WTC11 (cell line): Measurements from ENCODE around the gene FGD6. TPM values are rescaled to one million over a fixed set of nuclear protein-coding genes. Genes with fewer than 3 reads are reported as not detected.

ENCODE experiments used
- ATAC-seq: fragments of 200-7000 bp; cut with Tn5 transposase; 2 replicates; pipeline ENCODE4 v1.10.0; 2021; ENCODE audit warnings: mild to moderate bottlenecking, moderate library complexity
- CTCF ChIA-PET: fragments of 300-600 bp; sonication (Branson Sonifier 250); formaldehyde crosslinking; loops from one replicate; lab custom pipeline; 2021; ENCODE audit warnings: antibody characterized with exemption; lab: Charles Lee
- POLR2A ChIA-PET: fragments of 350-600 bp; sonication (Branson Sonifier 250); formaldehyde crosslinking; loops from one replicate; lab custom pipeline; 2021; ENCODE audit warnings: antibody characterized with exemption; lab: Charles Lee
- DNase-seq: peaks from one replicate; pipeline ENCODE4 v3.0.0; 2021; ENCODE audit warnings: low spot score
- H3K27ac Mint-ChIP-seq: 2 replicates; pipeline ENCODE4 v1.8.0; 2021; ENCODE audit warnings: mixed read lengths
- H3K27me3 Mint-ChIP-seq: 2 replicates; pipeline ENCODE4 v1.8.0; 2021; ENCODE audit warnings: low read depth, mild to moderate bottlenecking, moderate library complexity, mixed read lengths
- H3K36me3 Mint-ChIP-seq: 2 replicates; pipeline ENCODE4 v1.8.0; 2021; ENCODE audit warnings: mixed read lengths
- H3K4me1 Mint-ChIP-seq: 2 replicates; pipeline ENCODE4 v1.8.0; 2022; ENCODE audit warnings: mixed read lengths
- H3K4me3 Mint-ChIP-seq: 2 replicates; pipeline ENCODE4 v1.8.0; 2021; ENCODE audit warnings: mild to moderate bottlenecking, moderate library complexity, mixed read lengths
- H3K9me3 Mint-ChIP-seq: 2 replicates; pipeline ENCODE4 v1.8.0; 2021; ENCODE audit warnings: mixed read lengths
- ELF4 ChIP-seq: sonication (generic); formaldehyde crosslinking; IDR thresholded peaks from 2 replicates; pipeline ENCODE4 v1.8.1; 2022; ENCODE audit warnings: low read depth, mild to moderate bottlenecking, moderate library complexity, missing genetic modification reagents
- PRRX2 ChIP-seq: fragments of 250-450 bp; sonication (Bioruptor Pico); IDR thresholded peaks from 2 replicates; pipeline ENCODE4 v1.8.0; 2021; ENCODE audit warnings: mild to moderate bottlenecking
- SOX15 ChIP-seq: fragments of 250-450 bp; sonication (Bioruptor Pico); IDR thresholded peaks from 2 replicates; pipeline ENCODE4 v1.9.0; 2021; ENCODE audit warnings: mild to moderate bottlenecking
- SP1 ChIP-seq: sonication (generic); formaldehyde crosslinking; conservative IDR thresholded peaks from 2 replicates; pipeline ENCODE4 v1.8.1; 2022; ENCODE audit warnings: missing genetic modification reagents
- ZNF121 ChIP-seq: sonication (generic); formaldehyde crosslinking; IDR thresholded peaks from 2 replicates; pipeline ENCODE4 v1.8.0; 2023; ENCODE audit warnings: missing genetic modification reagents
- ZSCAN18 ChIP-seq: fragments of 250-450 bp; sonication (Bioruptor Pico); IDR thresholded peaks from 2 replicates; pipeline ENCODE4 v2.1.2; 2022; ENCODE audit warnings: mild to moderate bottlenecking, moderate library complexity
- total RNA-seq: library from RNA; stranded (reverse); gene quantifications from 3 replicates; pipeline ENCODE4 v1.2.3, GENCODE V29; 2021
- TF ChIP-seq, protein P1 (sequence below): sonication (generic); formaldehyde crosslinking; conservative IDR thresholded peaks from 2 replicates; pipeline ENCODE4 v1.8.1; 2022; ENCODE audit warnings: mild to moderate bottlenecking, missing genetic modification reagents
- TF ChIP-seq, protein P2 (sequence below): sonication (generic); formaldehyde crosslinking; IDR thresholded peaks from 2 replicates; pipeline ENCODE4 v1.8.0; 2022; ENCODE audit warnings: mild to moderate bottlenecking, missing genetic modification reagents
- TF ChIP-seq, protein P3 (sequence below): sonication (generic); formaldehyde crosslinking; IDR thresholded peaks from 2 replicates; pipeline ENCODE4 v1.8.1; 2022; ENCODE audit warnings: low read depth, missing genetic modification reagents, borderline replicate concordance
- TF ChIP-seq, protein P4 (sequence below): sonication (generic); formaldehyde crosslinking; IDR thresholded peaks from 2 replicates; pipeline ENCODE4 v1.8.1; 2022; ENCODE audit warnings: low read depth, mild to moderate bottlenecking, moderate library complexity, missing genetic modification reagents, borderline replicate concordance
- TF ChIP-seq, protein P5 (sequence below): fragments of 250-450 bp; sonication (Bioruptor Pico); conservative IDR thresholded peaks from 2 replicates; pipeline ENCODE4 v1.9.0; 2021; ENCODE audit warnings: mild to moderate bottlenecking
- TF ChIP-seq, protein P6 (sequence below): sonication (generic); formaldehyde crosslinking; IDR thresholded peaks from 2 replicates; pipeline ENCODE4 v1.8.1; 2023; ENCODE audit warnings: mild to moderate bottlenecking, moderate library complexity, missing genetic modification reagents

FGD6 gene
- total RNA-seq, 1 experiment from 2014 or later = 28.2 TPM

DNA sequence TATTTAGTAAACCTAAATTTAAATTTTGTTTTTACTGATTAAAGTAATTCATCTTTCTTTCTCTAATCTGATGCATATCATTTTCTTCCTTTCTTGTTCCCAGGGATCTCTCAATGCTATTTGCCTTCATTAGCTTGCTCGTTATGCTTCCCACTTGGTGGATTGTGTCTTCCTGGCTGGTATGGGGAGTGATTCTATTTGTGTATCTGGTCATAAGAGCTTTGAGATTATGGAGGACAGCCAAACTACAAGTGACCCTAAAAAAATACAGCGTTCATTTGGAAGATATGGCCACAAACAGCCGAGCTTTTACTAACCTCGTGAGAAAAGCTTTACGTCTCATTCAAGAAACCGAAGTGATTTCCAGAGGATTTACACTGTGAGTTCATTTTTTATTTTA is 49.0 kb upstream of the FGD6 start:
- no peak for ATAC-seq
- TF ChIP-seq, protein P1, sequence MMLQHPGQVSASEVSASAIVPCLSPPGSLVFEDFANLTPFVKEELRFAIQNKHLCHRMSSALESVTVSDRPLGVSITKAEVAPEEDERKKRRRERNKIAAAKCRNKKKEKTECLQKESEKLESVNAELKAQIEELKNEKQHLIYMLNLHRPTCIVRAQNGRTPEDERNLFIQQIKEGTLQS (CRISPR knock-in tag) = no peak
- TF ChIP-seq SOX15 (CRISPR knock-in tag) (no peak), PRRX2 (CRISPR knock-in tag) (no peak)
- TF ChIP-seq, protein P2, sequence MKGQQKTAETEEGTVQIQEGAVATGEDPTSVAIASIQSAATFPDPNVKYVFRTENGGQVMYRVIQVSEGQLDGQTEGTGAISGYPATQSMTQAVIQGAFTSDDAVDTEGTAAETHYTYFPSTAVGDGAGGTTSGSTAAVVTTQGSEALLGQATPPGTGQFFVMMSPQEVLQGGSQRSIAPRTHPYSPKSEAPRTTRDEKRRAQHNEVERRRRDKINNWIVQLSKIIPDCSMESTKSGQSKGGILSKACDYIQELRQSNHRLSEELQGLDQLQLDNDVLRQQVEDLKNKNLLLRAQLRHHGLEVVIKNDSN (CRISPR knock-in tag) = no peak
- Mint-ChIP-seq H3K27ac (peak overlapping the region; percentile 79; the same call in 1 of the 2 replicates), H3K9me3 (no peaks in the 10 kb centered on the region), H3K4me3 (no peak overlapping the region), H3K4me1 (0 out of 2 replicates have a peak, but pooled peaks cover 4% of the 10 kb centered on the region), H3K27me3 (no peaks in the 10 kb centered on the region), H3K36me3 (peaks cover 27% of the 10 kb centered on the region)
- ChIA-PET POLR2A (interaction anchor here (0.6 kb wide), 1 partner anchor 64 kb away, joined by 4 read pairs; no protein-coding TSS in a partner anchor), CTCF (interaction anchor here (1.5 kb wide), 1 partner anchor 149 kb away, joined by 10 read pairs; no protein-coding TSS in a partner anchor)
- DNase-seq = no peak

DNA sequence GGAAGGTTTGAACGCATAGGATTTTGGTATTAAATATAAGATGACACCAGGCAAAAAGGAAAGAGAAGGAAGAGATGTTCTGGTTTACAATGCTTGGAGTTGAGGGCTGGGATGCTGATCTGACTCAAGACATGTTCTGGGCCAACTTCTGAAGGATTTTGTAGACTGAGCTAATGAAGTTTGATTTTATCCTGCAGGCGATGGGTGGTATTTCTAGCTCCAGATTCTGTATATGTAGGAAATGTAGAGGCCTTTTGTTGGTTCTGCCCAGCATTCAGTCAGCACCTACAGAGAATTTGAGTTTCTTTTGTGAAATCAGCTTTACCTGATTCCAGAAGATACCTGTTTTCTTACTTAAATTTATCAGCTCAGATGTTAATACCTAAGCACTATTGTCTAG is 48.5 kb upstream of the FGD6 start:
- no peak for ATAC-seq
- POLR2A ChIA-PET = interaction anchor here (0.6 kb wide), 1 partner anchor 64 kb away, joined by 4 read pairs; no protein-coding TSS in a partner anchor

More for the DNA sequence above, 48.5 kb upstream of the FGD6 start:
- Mint-ChIP-seq H3K36me3 (peaks cover 27% of the 10 kb centered on the region), H3K4me3 (no peak overlapping the region), H3K9me3 (no peaks in the 10 kb centered on the region), H3K4me1 (0 out of 2 replicates have a peak, but pooled peaks cover 4% of the 10 kb centered on the region), H3K27me3 (no peaks in the 10 kb centered on the region), H3K27ac (no peak overlapping the region)
- TF ChIP-seq ZNF121 (CRISPR knock-in tag) (no peak), SP1 (no peak), ELF4 (CRISPR knock-in tag) (no peak), ZSCAN18 (no peak)
- TF ChIP-seq, protein P3, sequence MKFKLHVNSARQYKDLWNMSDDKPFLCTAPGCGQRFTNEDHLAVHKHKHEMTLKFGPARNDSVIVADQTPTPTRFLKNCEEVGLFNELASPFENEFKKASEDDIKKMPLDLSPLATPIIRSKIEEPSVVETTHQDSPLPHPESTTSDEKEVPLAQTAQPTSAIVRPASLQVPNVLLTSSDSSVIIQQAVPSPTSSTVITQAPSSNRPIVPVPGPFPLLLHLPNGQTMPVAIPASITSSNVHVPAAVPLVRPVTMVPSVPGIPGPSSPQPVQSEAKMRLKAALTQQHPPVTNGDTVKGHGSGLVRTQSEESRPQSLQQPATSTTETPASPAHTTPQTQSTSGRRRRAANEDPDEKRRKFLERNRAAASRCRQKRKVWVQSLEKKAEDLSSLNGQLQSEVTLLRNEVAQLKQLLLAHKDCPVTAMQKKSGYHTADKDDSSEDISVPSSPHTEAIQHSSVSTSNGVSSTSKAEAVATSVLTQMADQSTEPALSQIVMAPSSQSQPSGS (CRISPR knock-in tag) = no peak
- TF ChIP-seq, protein P4, sequence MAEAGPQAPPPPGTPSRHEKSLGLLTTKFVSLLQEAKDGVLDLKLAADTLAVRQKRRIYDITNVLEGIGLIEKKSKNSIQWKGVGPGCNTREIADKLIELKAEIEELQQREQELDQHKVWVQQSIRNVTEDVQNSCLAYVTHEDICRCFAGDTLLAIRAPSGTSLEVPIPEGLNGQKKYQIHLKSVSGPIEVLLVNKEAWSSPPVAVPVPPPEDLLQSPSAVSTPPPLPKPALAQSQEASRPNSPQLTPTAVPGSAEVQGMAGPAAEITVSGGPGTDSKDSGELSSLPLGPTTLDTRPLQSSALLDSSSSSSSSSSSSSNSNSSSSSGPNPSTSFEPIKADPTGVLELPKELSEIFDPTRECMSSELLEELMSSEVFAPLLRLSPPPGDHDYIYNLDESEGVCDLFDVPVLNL (CRISPR knock-in tag) = no peak
- TF ChIP-seq, protein P5, sequence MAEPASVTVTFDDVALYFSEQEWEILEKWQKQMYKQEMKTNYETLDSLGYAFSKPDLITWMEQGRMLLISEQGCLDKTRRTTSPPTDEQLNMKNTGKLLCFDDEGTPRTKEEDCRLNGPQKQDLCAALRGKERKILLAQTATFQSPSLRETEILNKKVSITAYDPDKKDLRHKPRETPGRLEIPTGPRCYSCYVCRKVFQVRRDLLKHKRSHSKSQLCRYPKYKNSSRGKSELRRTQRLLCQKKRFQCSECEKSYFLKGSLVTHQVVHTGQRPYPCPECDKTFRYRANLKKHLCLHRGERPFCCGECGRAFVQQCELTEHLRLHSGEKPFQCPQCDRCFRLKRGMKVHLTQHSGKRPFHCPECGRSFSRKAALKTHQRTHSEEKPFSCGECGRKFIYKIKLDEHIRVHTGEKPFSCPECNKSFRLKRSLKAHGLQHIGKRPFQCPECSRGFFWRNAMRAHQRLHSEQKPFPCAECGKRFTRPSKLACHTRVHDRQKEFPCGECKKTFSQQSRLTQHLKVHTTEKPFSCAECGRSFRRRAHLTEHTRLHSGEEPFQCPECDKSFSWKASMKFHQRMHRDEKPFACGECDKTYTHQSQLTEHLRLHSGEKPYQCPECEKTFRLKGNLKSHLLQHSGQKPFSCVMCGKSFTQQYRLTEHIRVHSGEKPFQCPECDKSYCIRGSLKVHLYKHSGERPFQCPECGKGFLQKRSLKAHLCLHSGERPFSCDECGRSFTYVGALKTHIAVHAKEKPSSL (CRISPR knock-in tag) = no peak
- TF ChIP-seq, protein P6, sequence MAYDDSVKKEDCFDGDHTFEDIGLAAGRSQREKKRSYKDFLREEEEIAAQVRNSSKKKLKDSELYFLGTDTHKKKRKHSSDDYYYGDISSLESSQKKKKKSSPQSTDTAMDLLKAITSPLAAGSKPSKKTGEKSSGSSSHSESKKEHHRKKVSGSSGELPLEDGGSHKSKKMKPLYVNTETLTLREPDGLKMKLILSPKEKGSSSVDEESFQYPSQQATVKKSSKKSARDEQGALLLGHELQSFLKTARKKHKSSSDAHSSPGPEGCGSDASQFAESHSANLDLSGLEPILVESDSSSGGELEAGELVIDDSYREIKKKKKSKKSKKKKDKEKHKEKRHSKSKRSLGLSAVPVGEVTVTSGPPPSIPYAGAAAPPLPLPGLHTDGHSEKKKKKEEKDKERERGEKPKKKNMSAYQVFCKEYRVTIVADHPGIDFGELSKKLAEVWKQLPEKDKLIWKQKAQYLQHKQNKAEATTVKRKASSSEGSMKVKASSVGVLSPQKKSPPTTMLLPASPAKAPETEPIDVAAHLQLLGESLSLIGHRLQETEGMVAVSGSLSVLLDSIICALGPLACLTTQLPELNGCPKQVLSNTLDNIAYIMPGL (CRISPR knock-in tag) = no peak
- CTCF ChIA-PET = interaction anchor here (1.5 kb wide), 1 partner anchor 149 kb away, joined by 10 read pairs; no protein-coding TSS in a partner anchor
- no peak for DNase-seq
